HepG2 (cell line): ENCODE results near the gene PPP1CB. TPM values are rescaled to one million over a fixed set of nuclear protein-coding genes. Genes with fewer than 3 reads are reported as not detected.

Experiments
- ATAC-seq: fragments of 200-7000 bp; cut with Tn5 transposase; 3 replicates; pipeline ENCODE4 v1.9.1; 2020; ENCODE audit warnings: mild to moderate bottlenecking, moderate library complexity
- BruUV-seq: library from RNA; stranded (reverse); fragments of 400-500 nt; replicated peaks from 2 replicates; lab custom pipeline; 2021; lab: Mats Ljungman, UMichigan
- CTCF ChIA-PET: fragments of 300-600 bp; formaldehyde crosslinking; extraction: SDS; loops from one replicate; lab custom pipeline; 2021; ENCODE audit warnings: low total read pairs, inconsistent platforms, low intra/inter-chr PET ratio; lab: Yijun Ruan, JAX
- POLR2A ChIA-PET: fragments of 350-600 bp; sonication (Branson Sonifier 250); formaldehyde crosslinking; loops from one replicate; lab custom pipeline; 2020; ENCODE audit warnings: antibody characterized with exemption, inconsistent platforms; lab: Yijun Ruan, JAX
- DNase-seq: peaks from one replicate; pipeline ENCODE4 v3.0.0-alpha.2; 2015; ENCODE audit warnings: low spot score
- FAIRE-seq: peaks from 3 replicates; lab custom pipeline; 2011; peaks lifted over from hg19 to GRCh38; lab: Jason Lieb, UNC
- H2AFZ ChIP-seq: one replicate; pipeline ENCODE4 v1.6.1; 2011; ENCODE audit warnings: low read length, inconsistent platforms
- H3K27ac ChIP-seq: fragments of 300-600 bp; 3 replicates; pipeline ENCODE4 v1.8.0; 2011; ENCODE audit warnings: mixed run types, mild to moderate bottlenecking, mixed read lengths, low read length, inconsistent platforms; ENCODE audit not compliant: insufficient read depth; ENCODE audit errors: extremely low read length
- H3K27me3 ChIP-seq, 2 experiments: fragments of 200-600 bp in 1 of 2; 2 replicates in 1 of 2; 3 replicates in 1 of 2; pipeline versions ENCODE4 v1.6.0 to v1.8.0; 2011; ENCODE audit warnings: low read length in 2 of 2, mild to moderate bottlenecking in 2 of 2, moderate library complexity in 2 of 2, inconsistent platforms in 1 of 2; ENCODE audit not compliant: insufficient read depth in 2 of 2, control insufficient read depth in 1 of 2
- H3K36me3 ChIP-seq, 2 experiments: fragments of 200-600 bp in 1 of 2; replicated peaks in 1 of 2; 2 replicates in 1 of 2; 3 replicates in 1 of 2; pipeline versions ENCODE4 v1.5.1 to v1.8.0; 2011; ENCODE audit warnings: low read length in 2 of 2, inconsistent platforms in 1 of 2; ENCODE audit not compliant: insufficient read depth in 2 of 2, control insufficient read depth in 1 of 2
- H3K4me1 ChIP-seq: 2 replicates; pipeline ENCODE4 v1.5.1; 2012; ENCODE audit warnings: low read length, inconsistent platforms; ENCODE audit not compliant: insufficient read depth
- H3K4me2 ChIP-seq: 2 replicates; pipeline ENCODE4 v1.6.0; 2011; ENCODE audit warnings: low read depth, low read length, inconsistent platforms
- H3K4me3 ChIP-seq, 3 experiments: fragments of 200-600 bp in 1 of 3; sonication (generic), shearing (Covaris generic) in 1 of 3; replicated peaks in 1 of 3; 2 replicates each; pipeline ENCODE4 v1.5.1; 2011 to 2016; ENCODE audit warnings: low read length in 3 of 3, inconsistent platforms in 2 of 3, low read depth in 2 of 3, mild to moderate bottlenecking in 2 of 3, control low read depth in 1 of 3, mixed read lengths in 1 of 3; ENCODE audit not compliant: insufficient read depth in 1 of 3
- H3K79me2 ChIP-seq: one replicate; pipeline ENCODE4 v1.6.1; 2011; ENCODE audit warnings: low read length, inconsistent platforms; ENCODE audit not compliant: insufficient read depth
- H3K9ac ChIP-seq: 2 replicates; pipeline ENCODE4 v1.6.0; 2011; ENCODE audit warnings: mild to moderate bottlenecking, low read depth, low read length, inconsistent platforms; ENCODE audit not compliant: insufficient read depth
- H3K9me3 ChIP-seq: 2 replicates; pipeline ENCODE4 v1.5.1; 2012; ENCODE audit warnings: mild to moderate bottlenecking, low read length
- H4K20me1 ChIP-seq: 2 replicates; pipeline ENCODE4 v1.6.0; 2011; ENCODE audit warnings: inconsistent platforms, mild to moderate bottlenecking, low read length, moderate library complexity; ENCODE audit not compliant: insufficient read depth
- ATF1 ChIP-seq: IDR thresholded peaks from 2 replicates; pipeline ENCODE4 v1.6.1; 2016; ENCODE audit warnings: mild to moderate bottlenecking, control low read depth
- CREB1 ChIP-seq, 2 experiments: fragments of 450-650 bp in 1 of 2; IDR thresholded peaks; 2 replicates each; pipeline ENCODE4 v1.6.1; 2016 to 2017; ENCODE audit warnings: control low read depth in 1 of 2, mild to moderate bottlenecking in 1 of 2, missing compliant biosample characterization in 1 of 2, missing genetic modification characterization in 1 of 2
- DNMT1 ChIP-seq: sonication (generic); formaldehyde crosslinking; IDR thresholded peaks from 2 replicates; pipeline ENCODE4 v1.5.1; 2020; ENCODE audit warnings: mild to moderate bottlenecking, missing genetic modification reagents
- EP300 ChIP-seq, 3 experiments: sonication (generic) in 1 of 3; formaldehyde crosslinking in 1 of 3; IDR thresholded peaks; 2 replicates each; pipeline versions ENCODE4 v1.5.1 to v1.6.1; 2011 to 2020; ENCODE audit warnings: low read depth in 2 of 3, low read length in 2 of 3, borderline replicate concordance in 1 of 3, improper control_type of control experiment in 1 of 3, mild to moderate bottlenecking in 1 of 3, missing genetic modification reagents in 1 of 3, moderate library complexity in 1 of 3
- ETV5 ChIP-seq: IDR thresholded peaks from 2 replicates; pipeline ENCODE4 v1.6.1; 2018; ENCODE audit warnings: missing biosample characterization, missing genetic modification reagents, inconsistent platforms, borderline replicate concordance
- FOXC1 ChIP-seq: sonication (generic); formaldehyde crosslinking; IDR thresholded peaks from 2 replicates; pipeline ENCODE4 v1.8.0; 2022; ENCODE audit warnings: mild to moderate bottlenecking, missing genetic modification reagents, borderline replicate concordance
- GABPA ChIP-seq, 2 experiments: IDR thresholded peaks; 2 replicates each; pipeline ENCODE4 v1.6.1; 2011 to 2016; ENCODE audit warnings: low read depth in 2 of 2, low read length in 1 of 2, missing biosample characterization in 1 of 2, missing genetic modification characterization in 1 of 2
- MIER3 ChIP-seq: IDR thresholded peaks from 2 replicates; pipeline ENCODE4 v1.6.1; 2016; ENCODE audit warnings: missing compliant biosample characterization, borderline replicate concordance
- MZF1 ChIP-seq: sonication (generic); formaldehyde crosslinking; IDR thresholded peaks from 2 replicates; pipeline ENCODE4 v1.8.1; 2023; ENCODE audit warnings: mild to moderate bottlenecking, missing genetic modification reagents, borderline replicate concordance
- ONECUT2 ChIP-seq: sonication (generic); formaldehyde crosslinking; IDR thresholded peaks from 2 replicates; pipeline ENCODE4 v1.4.0; 2020; ENCODE audit warnings: missing genetic modification reagents
- PITX1 ChIP-seq: sonication (generic); formaldehyde crosslinking; IDR thresholded peaks from 2 replicates; pipeline ENCODE4 v1.5.1; 2020; ENCODE audit warnings: mild to moderate bottlenecking, missing genetic modification reagents
- SIN3A ChIP-seq: IDR thresholded peaks from 2 replicates; pipeline ENCODE4 v1.6.1; 2011; ENCODE audit warnings: low read depth, mild to moderate bottlenecking, control low read depth, low read length, borderline replicate concordance
- TGIF2 ChIP-seq: IDR thresholded peaks from 2 replicates; pipeline ENCODE4 v1.6.1; 2016; ENCODE audit warnings: control low read depth, missing compliant biosample characterization
- ZBTB38 ChIP-seq: sonication (generic); formaldehyde crosslinking; IDR thresholded peaks from 2 replicates; pipeline ENCODE4 v1.5.1; 2020; ENCODE audit warnings: mild to moderate bottlenecking, missing genetic modification reagents
- ZFP82 ChIP-seq: sonication (generic); formaldehyde crosslinking; IDR thresholded peaks from 2 replicates; pipeline ENCODE4 v1.5.1; 2020; ENCODE audit warnings: mild to moderate bottlenecking, missing genetic modification reagents, borderline replicate concordance
- ZNF841 ChIP-seq: sonication (generic); formaldehyde crosslinking; IDR thresholded peaks from 2 replicates; pipeline ENCODE4 v1.8.1; 2023; ENCODE audit warnings: missing genetic modification reagents, borderline replicate concordance
- WGBS: methylation state at CpG from one replicate; pipeline ENCODE4 v1.1.6; 2017; ENCODE audit warnings: low lambda C conversion rate; 5-methylcytosine and 5-hydroxymethylcytosine counted together
- in situ Hi-C: cut with HindIII; loops from 2 replicates; pipeline ENCODE4 v1.10.0; 2017; ENCODE audit warnings: low pct_unique_long_range_greater_than_20kb; ENCODE audit not compliant: extremely low pct_ligation_motif_present
- intact Hi-C: fragments of 100-400 bp; cut with micrococcal nuclease; formaldehyde crosslinking; loops from one replicate; pipeline ENCODE4 v1.10.0; 2022; ENCODE audit not compliant: unreplicated experiment
- polyA plus RNA-seq, 8 experiments: library from polyadenylated mRNA; depleted of rRNA in 3 of 8; stranded (reverse) in 7 of 8; unstranded in 1 of 8; fragments of >200 nt; fragmentation: Illumina TruSeq in 4 of 8; extraction: Trizol in 4 of 8; gene quantifications; 2 replicates each; pipeline versions ENCODE4 v1.2.1 to v1.2.3, GENCODE V29; 2011 to 2016; ENCODE audit warnings: low read depth in 4 of 8, missing spikeins in 1 of 8, mixed read lengths in 1 of 8; ENCODE audit not compliant: insufficient read depth in 1 of 8
- total RNA-seq, 5 experiments: library from RNA; depleted of rRNA; stranded (reverse); fragments of >200 nt; fragmentation: Illumina TruSeq; extraction: Trizol; gene quantifications; 2 replicates each; pipeline ENCODE4 v1.2.3, GENCODE V29; 2016; ENCODE audit warnings: low read depth in 1 of 5
- TF ChIP-seq, protein P1 (sequence below), 2 experiments: fragments of 450-650 bp in 1 of 2; sonication (generic) in 1 of 2; formaldehyde crosslinking; IDR thresholded peaks; 2 replicates each; pipeline versions ENCODE4 v1.5.0 to v1.8.0; 2020 to 2022; ENCODE audit warnings: mild to moderate bottlenecking in 1 of 2, missing genetic modification reagents in 1 of 2
- TF ChIP-seq, protein P2 (sequence below): sonication (generic); formaldehyde crosslinking; IDR thresholded peaks from 2 replicates; pipeline ENCODE4 v1.4.0; 2020; ENCODE audit warnings: missing genetic modification reagents
- TF ChIP-seq, protein P3 (sequence below): sonication (generic); formaldehyde crosslinking; IDR thresholded peaks from 2 replicates; pipeline ENCODE4 v1.4.0; 2020; ENCODE audit warnings: missing genetic modification reagents

The PPP1CB gene
- total and polyA plus RNA-seq, 2 of the 13 experiments (the other 11 are each of a cell fraction or from before 2014, with no cell fraction given) = 46.9 to 109 TPM

DNA sequence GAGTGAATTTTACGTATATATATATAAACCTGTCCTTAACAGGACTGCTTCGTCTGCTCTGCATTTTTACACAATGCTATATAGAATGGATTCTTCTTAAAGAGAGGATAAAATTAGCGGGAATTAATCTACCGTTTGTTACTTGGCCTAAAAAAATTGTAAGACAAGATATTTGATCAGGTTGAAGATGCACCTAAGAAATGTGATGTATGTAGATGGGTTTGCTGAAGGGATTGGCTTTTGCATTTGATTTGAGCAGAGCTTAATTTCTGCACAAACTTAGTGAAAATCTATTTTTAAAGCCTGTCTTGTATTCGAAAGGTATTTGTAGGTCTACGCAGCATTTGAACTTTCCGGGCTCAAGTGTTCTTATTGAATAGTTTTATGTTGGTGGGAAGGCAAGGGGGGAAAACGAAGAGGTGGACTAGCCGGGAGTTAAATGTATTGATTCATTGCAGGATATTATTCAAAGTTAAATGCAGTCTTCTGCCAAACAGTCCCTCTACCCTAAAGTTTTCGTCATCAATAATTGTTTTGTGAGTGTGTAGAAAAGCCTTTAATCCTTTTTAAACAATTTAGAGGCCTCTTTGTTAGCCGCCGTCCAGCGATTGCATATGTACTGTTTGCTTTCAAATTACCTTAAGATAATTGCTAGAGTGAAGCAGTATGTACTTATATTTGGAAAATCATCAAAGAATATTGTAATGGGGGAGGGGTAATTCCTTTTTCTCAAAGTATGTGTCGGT is 1.2 kb downstream of the PPP1CB start:
- peaks cover 50% of the 10 kb centered on the region for H4K20me1 ChIP-seq
- H2AFZ ChIP-seq = no peak overlapping the region
- ATAC-seq = no peak
- CTCF ChIA-PET = interaction anchor here (1.8 to 4.1 kb wide), 2 partner anchors 159 to 186 kb away, joined by 12 to 32 read pairs; no protein-coding TSS in a partner anchor
- peak overlapping the region; percentile 99 for H3K9ac ChIP-seq
- H3K4me1 ChIP-seq = peaks cover 52% of the 10 kb centered on the region
- H3K27ac ChIP-seq = peak overlapping the region; percentile 96
- in situ Hi-C loops (loop anchor here (10.0 kb wide), 1 partner anchor 158 kb away; no protein-coding TSS in a partner anchor), intact Hi-C loops (loop anchor here (1.0 kb wide), 3 partner anchors 132 to 186 kb away; no protein-coding TSS in a partner anchor)
- FAIRE-seq = no peak
- H3K9me3 ChIP-seq = no peaks in the 10 kb centered on the region
- under 1% methylated on average over 14 of the region's 14 CpGs for WGBS
- peaks cover 56% of the 10 kb centered on the region for H3K79me2 ChIP-seq
- H3K4me3 ChIP-seq = peak overlapping the region; percentile 91 to 98 (median 95)
- BruUV-seq = TSS peak; percentile 58
- H3K4me2 ChIP-seq = peak overlapping the region; percentile 82
- no peaks in the 10 kb centered on the region; a peak in 1 of 5 replicates for H3K27me3 ChIP-seq
- peaks cover 0 to 1% of the 10 kb centered on the region in 2 experiments; a peak in 1 of 5 replicates for H3K36me3 ChIP-seq
- no peak for DNase-seq
- POLR2A ChIA-PET = interaction anchor here (1.0 to 1.7 kb wide), 13 partner anchors 9 to 1394 kb away, joined by 3 to 25 read pairs (median 5); partner anchors contain the start of genes WDR43 and YPEL5
- 0 out of 2 replicates have a peak, but pooled peaks have one; percentile 24 for TF ChIP-seq ATF1 (CRISPR knock-in tag)
- TF ChIP-seq MZF1 = no peak
- no peak for TF ChIP-seq ZBTB38
- TF ChIP-seq GABPA (IDR thresholded peaks at IDR 0.05; ENCODE audit: low read depth, low read length) = no peak
- TF ChIP-seq GABPA (CRISPR knock-in tag; IDR thresholded peaks at IDR 0.05; ENCODE audit: low read depth) = 0 out of 2 replicates have a peak, but pooled peaks have one; percentile 16
- TF ChIP-seq MIER3 (CRISPR knock-in tag) = 0 out of 2 replicates have a peak, but pooled peaks have one; percentile 16
- TF ChIP-seq TGIF2 = no peak
- TF ChIP-seq FOXC1 (CRISPR knock-in tag) = no peak
- 0 out of 2 replicates have a peak, but pooled peaks have one; percentile 46 for TF ChIP-seq ZNF841 (CRISPR knock-in tag)
- TF ChIP-seq, protein P1, sequence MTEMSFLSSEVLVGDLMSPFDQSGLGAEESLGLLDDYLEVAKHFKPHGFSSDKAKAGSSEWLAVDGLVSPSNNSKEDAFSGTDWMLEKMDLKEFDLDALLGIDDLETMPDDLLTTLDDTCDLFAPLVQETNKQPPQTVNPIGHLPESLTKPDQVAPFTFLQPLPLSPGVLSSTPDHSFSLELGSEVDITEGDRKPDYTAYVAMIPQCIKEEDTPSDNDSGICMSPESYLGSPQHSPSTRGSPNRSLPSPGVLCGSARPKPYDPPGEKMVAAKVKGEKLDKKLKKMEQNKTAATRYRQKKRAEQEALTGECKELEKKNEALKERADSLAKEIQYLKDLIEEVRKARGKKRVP (CRISPR knock-in tag; IDR thresholded peaks at IDR 0.05) = peak in 1 of 2 experiments; percentile 56; a peak in 2 of 4 replicates
- TF ChIP-seq, protein P2, sequence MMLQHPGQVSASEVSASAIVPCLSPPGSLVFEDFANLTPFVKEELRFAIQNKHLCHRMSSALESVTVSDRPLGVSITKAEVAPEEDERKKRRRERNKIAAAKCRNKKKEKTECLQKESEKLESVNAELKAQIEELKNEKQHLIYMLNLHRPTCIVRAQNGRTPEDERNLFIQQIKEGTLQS (CRISPR knock-in tag) = no peak
- TF ChIP-seq CREB1 (IDR thresholded peaks at IDR 0.05) = no peak
- TF ChIP-seq CREB1 (CRISPR knock-in tag; IDR thresholded peaks at IDR 0.05) = peak; percentile 13; the same call in 1 of the 2 replicates
- 0 out of 4 replicates have a peak, but pooled peaks of 1 of the 2 experiments have one; percentile 9 for TF ChIP-seq EP300 (IDR thresholded peaks at IDR 0.05; ENCODE audit: low read depth in 2 of 2, low read length in 2 of 2)
- TF ChIP-seq EP300 (CRISPR knock-in tag; IDR thresholded peaks at IDR 0.05; ENCODE audit: borderline replicate concordance) = no peak
- no peak for TF ChIP-seq DNMT1 (CRISPR knock-in tag)
- TF ChIP-seq ONECUT2 = 0 out of 2 replicates have a peak, but pooled peaks have one; percentile 22
- TF ChIP-seq, protein P3, sequence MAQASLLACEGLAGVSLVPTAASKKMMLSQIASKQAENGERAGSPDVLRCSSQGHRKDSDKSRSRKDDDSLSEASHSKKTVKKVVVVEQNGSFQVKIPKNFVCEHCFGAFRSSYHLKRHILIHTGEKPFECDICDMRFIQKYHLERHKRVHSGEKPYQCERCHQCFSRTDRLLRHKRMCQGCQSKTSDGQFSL (CRISPR knock-in tag) = no peak
- no peak for TF ChIP-seq ZFP82 (CRISPR knock-in tag)
- peak; percentile 51; the same call in 1 of the 2 replicates for TF ChIP-seq PITX1 (CRISPR knock-in tag)
- 0 out of 2 replicates have a peak, but pooled peaks have one; percentile 40 for TF ChIP-seq SIN3A
- 0 out of 2 replicates have a peak, but pooled peaks have one; percentile 0 for TF ChIP-seq ETV5 (CRISPR knock-in tag)
